HCT116 (cell line): ENCODE measurements around the gene NSD2. TPM values are rescaled to one million over a fixed set of nuclear protein-coding genes. Genes with fewer than 3 reads are reported as not detected.

Experiments used
- ATAC-seq: fragments of 200-7000 bp; cut with Tn5 transposase; 2 replicates; pipeline ENCODE4 v1.9.1; 2020; ENCODE audit warnings: mild to moderate bottlenecking, moderate library complexity
- BruUV-seq: library from RNA; stranded (reverse); fragments of 400-500 nt; replicated peaks from 2 replicates; lab custom pipeline; 2021; lab: Mats Ljungman, UMichigan
- CTCF ChIA-PET: fragments of 300-600 bp; sonication (Branson Sonifier 250); formaldehyde crosslinking; loops from one replicate; lab custom pipeline; 2021; ENCODE audit warnings: antibody characterized with exemption; lab: Charles Lee
- POLR2A ChIA-PET: fragments of 300-600, 350-600 bp; sonication (Branson Sonifier 250); formaldehyde crosslinking; loops from one replicate; lab custom pipeline; 2021; ENCODE audit warnings: antibody characterized with exemption; lab: Charles Lee
- RAD21 ChIA-PET, 2 experiments: fragments of 300-600 bp; sonication (Branson Sonifier 250); formaldehyde crosslinking; loops; one replicate each; lab custom pipeline; 2023; ENCODE audit warnings: low total read pairs in 2 of 2; ENCODE audit not compliant: uncharacterized antibody in 2 of 2, unreplicated experiment in 2 of 2, low non-redundant PET in 1 of 2; lab: Charles Lee
- DNase-seq: peaks from one replicate; pipeline ENCODE4 v3.0.0-alpha.2; 2010; ENCODE audit warnings: low read depth, low spot score
- H2AFZ ChIP-seq: fragments of 200-600 bp; shearing (Covaris generic), sonication (generic); 2 replicates; pipeline ENCODE4 v1.6.1; 2017; ENCODE audit warnings: low read depth, mixed run types, mixed read lengths, antibody characterized with exemption, low read length; ENCODE audit not compliant: poor library complexity, severe bottlenecking
- H3K27ac ChIP-seq: 2 replicates; pipeline ENCODE4 v1.5.1; 2012; ENCODE audit warnings: low read depth, low read length
- H3K27me3 ChIP-seq: fragments of 200-600 bp; sonication (generic); 2 replicates; pipeline ENCODE4 v1.6.1; 2016; ENCODE audit warnings: mixed run types, low read length, mixed read lengths; ENCODE audit not compliant: insufficient read depth
- H3K36me3 ChIP-seq, 2 experiments: fragments of 200-500 bp in 1 of 2; fragments of 200-600 bp in 1 of 2; sonication (Bioruptor generic) in 1 of 2; sonication (generic) in 1 of 2; 2 replicates each; pipeline versions ENCODE4 v1.5.1 to v1.6.1; 2014 to 2016; ENCODE audit warnings: low read length in 2 of 2, inconsistent platforms in 1 of 2, mixed read lengths in 1 of 2, mixed run types in 1 of 2; ENCODE audit not compliant: insufficient read depth in 2 of 2, control insufficient read depth in 1 of 2
- H3K4me1 ChIP-seq, 2 experiments: fragments of 200-600 bp in 1 of 2; sonication (generic) in 1 of 2; 2 replicates each; pipeline versions ENCODE4 v1.5.1 to v1.6.1; 2012 to 2017; ENCODE audit warnings: low read length in 2 of 2, inconsistent platforms in 1 of 2, mild to moderate bottlenecking in 1 of 2, mixed read lengths in 1 of 2, mixed run types in 1 of 2, moderate library complexity in 1 of 2; ENCODE audit not compliant: insufficient read depth in 2 of 2, control insufficient read depth in 1 of 2
- H3K4me2 ChIP-seq: fragments of 200-600 bp; sonication (generic); 2 replicates; pipeline ENCODE4 v1.6.1; 2017; ENCODE audit warnings: mixed run types, low read length, mixed read lengths
- H3K4me3 ChIP-seq, 2 experiments: fragments of 200-600 bp in 1 of 2; sonication (generic) in 1 of 2; replicated peaks in 1 of 2; 2 replicates each; pipeline ENCODE4 v1.5.1; 2011 to 2016; ENCODE audit warnings: low read length in 2 of 2, control low read depth in 1 of 2, low read depth in 1 of 2, mild to moderate bottlenecking in 1 of 2, mixed read lengths in 1 of 2, mixed run types in 1 of 2
- H3K79me2 ChIP-seq: fragments of 200-600 bp; sonication (generic); 2 replicates; pipeline ENCODE4 v1.6.1; 2017; ENCODE audit warnings: mild to moderate bottlenecking, mixed run types, low read length, moderate library complexity, mixed read lengths; ENCODE audit not compliant: insufficient read depth
- H3K9ac ChIP-seq: fragments of 200-600 bp; sonication (generic); 2 replicates; pipeline ENCODE4 v1.6.1; 2016; ENCODE audit warnings: low read length, mixed read lengths
- H3K9me2 ChIP-seq: fragments of 200-600 bp; sonication (generic), shearing (Covaris generic); 2 replicates; pipeline ENCODE4 v1.6.1; 2017; ENCODE audit warnings: mixed run types, mild to moderate bottlenecking, moderate library complexity; ENCODE audit not compliant: insufficient read depth
- H3K9me3 ChIP-seq, 2 experiments: fragments of 200-500 bp in 1 of 2; fragments of 200-600 bp in 1 of 2; sonication (Bioruptor generic) in 1 of 2; sonication (generic) in 1 of 2; 2 replicates each; pipeline ENCODE4 v1.6.1; 2014 to 2017; ENCODE audit warnings: low read length in 2 of 2, mixed read lengths in 2 of 2, inconsistent platforms in 1 of 2, low read depth in 1 of 2, mild to moderate bottlenecking in 1 of 2, mixed run types in 1 of 2, moderate library complexity in 1 of 2; ENCODE audit not compliant: control insufficient read depth in 1 of 2, insufficient read depth in 1 of 2
- H4K20me1 ChIP-seq: fragments of 200-600 bp; sonication (generic), shearing (Covaris generic); 2 replicates; pipeline ENCODE4 v1.6.1; 2017; ENCODE audit warnings: mixed run types, mild to moderate bottlenecking, moderate library complexity; ENCODE audit not compliant: insufficient read depth
- CBX3 ChIP-seq: IDR thresholded peaks from 2 replicates; pipeline ENCODE4 v1.6.1; 2012; ENCODE audit warnings: low read depth
- CEBPB ChIP-seq: IDR thresholded peaks from 2 replicates; pipeline ENCODE4 v1.6.1; 2012; ENCODE audit warnings: low read depth
- CTCF ChIP-seq, 3 experiments: fragments of 200-600 bp in 1 of 3; sonication (generic) in 1 of 3; IDR thresholded peaks in 2 of 3; conservative IDR thresholded peaks in 1 of 3; 2 replicates each; pipeline ENCODE4 v1.5.1; 2012 to 2017; ENCODE audit warnings: low read depth in 2 of 3, low read length in 2 of 3, antibody characterized with exemption in 1 of 3, borderline replicate concordance in 1 of 3, control low read depth in 1 of 3, mild to moderate bottlenecking in 1 of 3, mixed read lengths in 1 of 3, mixed run types in 1 of 3, moderate library complexity in 1 of 3; ENCODE audit not compliant: insufficient read depth in 1 of 3
- EGR1 ChIP-seq: IDR thresholded peaks from 2 replicates; pipeline ENCODE4 v1.6.1; 2012; ENCODE audit warnings: low read depth
- ELF1 ChIP-seq: IDR thresholded peaks from 2 replicates; pipeline ENCODE4 v1.6.1; 2012; ENCODE audit warnings: low read depth, borderline replicate concordance
- EZH2 ChIP-seq: fragments of 200-600 bp; sonication (generic); IDR thresholded peaks from 2 replicates; pipeline ENCODE4 v1.6.1; 2017; ENCODE audit warnings: antibody characterized with exemption, mixed run types
- EZH2phosphoT487 ChIP-seq: fragments of 200-600 bp; IDR thresholded peaks from 2 replicates; pipeline ENCODE4 v1.6.1; 2018; ENCODE audit warnings: antibody characterized with exemption, borderline replicate concordance
- JUND ChIP-seq: IDR thresholded peaks from 2 replicates; pipeline ENCODE4 v1.6.1; 2012
- POLR2AphosphoS5 ChIP-seq: IDR thresholded peaks from 2 replicates; pipeline ENCODE4 v1.6.1; 2011; ENCODE audit warnings: mild to moderate bottlenecking, low read depth, low read length, moderate library complexity
- RAD21 ChIP-seq: IDR thresholded peaks from 2 replicates; pipeline ENCODE4 v1.6.1; 2012; ENCODE audit warnings: low read depth, mild to moderate bottlenecking
- SP1 ChIP-seq: IDR thresholded peaks from 2 replicates; pipeline ENCODE4 v1.6.1; 2012; ENCODE audit warnings: low read depth
- YY1 ChIP-seq: IDR thresholded peaks from 2 replicates; pipeline ENCODE4 v1.6.1; 2011; ENCODE audit warnings: low read length, low read depth, moderate library complexity, mild to moderate bottlenecking; ENCODE audit not compliant: insufficient replicate concordance; ENCODE audit errors: extremely low read depth
- ZFX ChIP-seq: fragments of 450-650 bp; IDR thresholded peaks from 2 replicates; pipeline ENCODE4 v1.6.1; 2017
- intact Hi-C: fragments of 100-400 bp; cut with micrococcal nuclease; formaldehyde crosslinking; loops from 2 replicates; pipeline ENCODE4 v1.10.0; 2022
- total RNA-seq: library from RNA; stranded (reverse); gene quantifications from one replicate; pipeline ENCODE4 v1.2.1, GENCODE V29; 2021; ENCODE audit not compliant: unreplicated experiment
- TF ChIP-seq, protein P1 (sequence below): IDR thresholded peaks from 2 replicates; pipeline ENCODE4 v1.6.1; 2011; ENCODE audit warnings: mild to moderate bottlenecking, low read length, moderate library complexity; ENCODE audit not compliant: insufficient replicate concordance; ENCODE audit errors: extremely low read depth
- TF ChIP-seq, protein P2 (sequence below): IDR thresholded peaks from 2 replicates; pipeline ENCODE4 v1.6.1; 2012; ENCODE audit warnings: low read depth
- TF ChIP-seq, protein P3 (sequence below): IDR thresholded peaks from 2 replicates; pipeline ENCODE4 v1.6.1; 2012

The NSD2 gene
- total RNA-seq, 1 experiment from 2014 or later: 145 TPM

DNA sequence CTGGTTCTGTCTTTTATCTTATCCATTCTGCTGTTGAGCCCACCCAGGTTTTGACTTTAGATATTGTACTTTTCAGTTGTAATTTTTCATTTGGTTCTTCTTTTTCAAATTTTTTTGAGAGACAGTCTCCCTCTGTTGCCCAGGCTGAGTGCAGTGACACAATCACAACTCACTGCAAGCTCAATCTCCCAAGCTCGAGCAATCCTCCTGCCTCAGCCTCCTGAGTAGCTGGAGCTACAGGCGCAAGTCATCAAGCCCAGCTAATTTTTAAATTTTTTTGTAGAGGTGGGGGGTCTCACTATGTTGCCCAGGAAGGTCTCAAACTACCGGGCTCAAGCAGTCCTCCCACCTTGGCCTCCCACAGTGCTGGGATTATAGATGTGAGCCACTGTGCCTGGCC is 41.0 kb upstream of the NSD2 start:
- Histone ChIP-seq H3K27ac (no peak overlapping the region), H3K9ac (no peak overlapping the region), H3K27me3 (no peaks in the 10 kb centered on the region), H3K4me1 (no peaks in the 10 kb centered on the region), H3K4me2 (no peak overlapping the region), H3K9me2 (no peaks in the 10 kb centered on the region), H3K36me3 (peaks cover 20 to 38% of the 10 kb centered on the region in 2 experiments; a peak in 3 of 4 replicates), H3K4me3 (no peak overlapping the region), H2AFZ (no peak overlapping the region), H3K79me2 (no peaks in the 10 kb centered on the region; the same call in 1 of the 2 replicates), H4K20me1 (no peaks in the 10 kb centered on the region), H3K9me3 (no peaks in the 10 kb centered on the region)
- RAD21 ChIA-PET: no interaction called here
- CTCF ChIA-PET: no interaction called here
- ATAC-seq (no peak), DNase-seq (no peak)
- BruUV-seq: no TSS peak
- POLR2A ChIA-PET: no interaction called here
- TF ChIP-seq ELF1 (no peak), EZH2phosphoT487 (no peak), EZH2 (no peak), RAD21 (no peak), CTCF (IDR thresholded peaks at IDR 0.05 in 2 of 3, conservative IDR thresholded peaks at IDR 0.05 in 1 of 3; ENCODE audit: borderline replicate concordance in 1 of 3, insufficient read depth in 1 of 3, low read depth in 2 of 3, low read length in 2 of 3) (no peak), CEBPB (no peak), SP1 (no peak), YY1 (no peak), EGR1 (no peak), POLR2AphosphoS5 (no peak), ZFX (no peak), JUND (no peak), CBX3 (no peak)
- TF ChIP-seq, protein P1, sequence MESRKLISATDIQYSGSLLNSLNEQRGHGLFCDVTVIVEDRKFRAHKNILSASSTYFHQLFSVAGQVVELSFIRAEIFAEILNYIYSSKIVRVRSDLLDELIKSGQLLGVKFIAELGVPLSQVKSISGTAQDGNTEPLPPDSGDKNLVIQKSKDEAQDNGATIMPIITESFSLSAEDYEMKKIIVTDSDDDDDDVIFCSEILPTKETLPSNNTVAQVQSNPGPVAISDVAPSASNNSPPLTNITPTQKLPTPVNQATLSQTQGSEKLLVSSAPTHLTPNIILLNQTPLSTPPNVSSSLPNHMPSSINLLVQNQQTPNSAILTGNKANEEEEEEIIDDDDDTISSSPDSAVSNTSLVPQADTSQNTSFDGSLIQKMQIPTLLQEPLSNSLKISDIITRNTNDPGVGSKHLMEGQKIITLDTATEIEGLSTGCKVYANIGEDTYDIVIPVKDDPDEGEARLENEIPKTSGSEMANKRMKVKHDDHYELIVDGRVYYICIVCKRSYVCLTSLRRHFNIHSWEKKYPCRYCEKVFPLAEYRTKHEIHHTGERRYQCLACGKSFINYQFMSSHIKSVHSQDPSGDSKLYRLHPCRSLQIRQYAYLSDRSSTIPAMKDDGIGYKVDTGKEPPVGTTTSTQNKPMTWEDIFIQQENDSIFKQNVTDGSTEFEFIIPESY: no peak
- TF ChIP-seq, protein P2, sequence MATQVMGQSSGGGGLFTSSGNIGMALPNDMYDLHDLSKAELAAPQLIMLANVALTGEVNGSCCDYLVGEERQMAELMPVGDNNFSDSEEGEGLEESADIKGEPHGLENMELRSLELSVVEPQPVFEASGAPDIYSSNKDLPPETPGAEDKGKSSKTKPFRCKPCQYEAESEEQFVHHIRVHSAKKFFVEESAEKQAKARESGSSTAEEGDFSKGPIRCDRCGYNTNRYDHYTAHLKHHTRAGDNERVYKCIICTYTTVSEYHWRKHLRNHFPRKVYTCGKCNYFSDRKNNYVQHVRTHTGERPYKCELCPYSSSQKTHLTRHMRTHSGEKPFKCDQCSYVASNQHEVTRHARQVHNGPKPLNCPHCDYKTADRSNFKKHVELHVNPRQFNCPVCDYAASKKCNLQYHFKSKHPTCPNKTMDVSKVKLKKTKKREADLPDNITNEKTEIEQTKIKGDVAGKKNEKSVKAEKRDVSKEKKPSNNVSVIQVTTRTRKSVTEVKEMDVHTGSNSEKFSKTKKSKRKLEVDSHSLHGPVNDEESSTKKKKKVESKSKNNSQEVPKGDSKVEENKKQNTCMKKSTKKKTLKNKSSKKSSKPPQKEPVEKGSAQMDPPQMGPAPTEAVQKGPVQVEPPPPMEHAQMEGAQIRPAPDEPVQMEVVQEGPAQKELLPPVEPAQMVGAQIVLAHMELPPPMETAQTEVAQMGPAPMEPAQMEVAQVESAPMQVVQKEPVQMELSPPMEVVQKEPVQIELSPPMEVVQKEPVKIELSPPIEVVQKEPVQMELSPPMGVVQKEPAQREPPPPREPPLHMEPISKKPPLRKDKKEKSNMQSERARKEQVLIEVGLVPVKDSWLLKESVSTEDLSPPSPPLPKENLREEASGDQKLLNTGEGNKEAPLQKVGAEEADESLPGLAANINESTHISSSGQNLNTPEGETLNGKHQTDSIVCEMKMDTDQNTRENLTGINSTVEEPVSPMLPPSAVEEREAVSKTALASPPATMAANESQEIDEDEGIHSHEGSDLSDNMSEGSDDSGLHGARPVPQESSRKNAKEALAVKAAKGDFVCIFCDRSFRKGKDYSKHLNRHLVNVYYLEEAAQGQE: no peak
- TF ChIP-seq, protein P3, sequence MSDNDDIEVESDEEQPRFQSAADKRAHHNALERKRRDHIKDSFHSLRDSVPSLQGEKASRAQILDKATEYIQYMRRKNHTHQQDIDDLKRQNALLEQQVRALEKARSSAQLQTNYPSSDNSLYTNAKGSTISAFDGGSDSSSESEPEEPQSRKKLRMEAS: no peak
- intact Hi-C loops: no loop called here
